HEK293 (cell line): ENCODE results near the gene SREBF1.
A peak's percentile ranks its signal among the peaks of the same experiment; 100 is the strongest.

Experiments
- GFI1B ChIP-seq: fragments of 450-650 bp; formaldehyde crosslinking; IDR thresholded peaks from 2 replicates; pipeline ENCODE4 v1.5.1; 2016; ENCODE audit warnings: missing biosample characterization, missing genetic modification characterization
- KLF8 ChIP-seq: fragments of 450-650 bp; formaldehyde crosslinking; IDR thresholded peaks from 2 replicates; pipeline ENCODE4 v1.5.1; 2016; ENCODE audit warnings: missing biosample characterization, missing genetic modification characterization
- MEIS1 ChIP-seq: sonication (generic); formaldehyde crosslinking; IDR thresholded peaks from 2 replicates; pipeline ENCODE4 v1.8.1; 2022; ENCODE audit warnings: missing genetic modification reagents, mild to moderate bottlenecking, borderline replicate concordance
- MZF1 ChIP-seq: fragments of 450-650 bp; formaldehyde crosslinking; IDR thresholded peaks from 2 replicates; pipeline ENCODE4 v1.5.1; 2017; ENCODE audit warnings: missing biosample characterization, missing genetic modification characterization, borderline replicate concordance
- REPIN1 ChIP-seq: fragments of 450-650 bp; formaldehyde crosslinking; IDR thresholded peaks from 2 replicates; pipeline ENCODE4 v1.5.1; 2017; ENCODE audit warnings: missing biosample characterization, missing genetic modification characterization, low read depth
- SALL2 ChIP-seq: fragments of 450-650 bp; formaldehyde crosslinking; IDR thresholded peaks from 2 replicates; pipeline ENCODE4 v1.5.0; 2017; ENCODE audit warnings: missing biosample characterization, mild to moderate bottlenecking, missing genetic modification characterization, borderline replicate concordance
- SCRT1 ChIP-seq: fragments of 450-650 bp; formaldehyde crosslinking; IDR thresholded peaks from 2 replicates; pipeline ENCODE4 v1.5.1; 2016; ENCODE audit warnings: missing biosample characterization, missing genetic modification characterization, borderline replicate concordance
- SP2 ChIP-seq: fragments of 450-650 bp; formaldehyde crosslinking; IDR thresholded peaks from 2 replicates; pipeline ENCODE4 v1.5.1; 2016; ENCODE audit warnings: missing biosample characterization, missing genetic modification characterization
- ZBTB1 ChIP-seq: fragments of 450-650 bp; formaldehyde crosslinking; IDR thresholded peaks from 2 replicates; pipeline ENCODE4 v1.5.1; 2016; ENCODE audit warnings: missing biosample characterization, missing genetic modification characterization
- ZBTB20 ChIP-seq: fragments of 450-650 bp; formaldehyde crosslinking; IDR thresholded peaks from 2 replicates; pipeline ENCODE4 v1.5.1; 2016; ENCODE audit warnings: missing biosample characterization, missing genetic modification characterization
- ZNF138 ChIP-seq: fragments of 450-650 bp; formaldehyde crosslinking; IDR thresholded peaks from 2 replicates; pipeline ENCODE4 v1.5.1; 2016; ENCODE audit warnings: missing biosample characterization, missing genetic modification characterization, borderline replicate concordance
- ZNF2 ChIP-seq: fragments of 450-650 bp; formaldehyde crosslinking; IDR thresholded peaks from 2 replicates; pipeline ENCODE4 v1.5.1; 2016; ENCODE audit warnings: missing biosample characterization, missing genetic modification characterization
- ZNF202 ChIP-seq: fragments of 450-650 bp; formaldehyde crosslinking; IDR thresholded peaks from 2 replicates; pipeline ENCODE4 v1.5.1; 2016; ENCODE audit warnings: missing biosample characterization, missing genetic modification characterization, borderline replicate concordance
- ZNF221 ChIP-seq: fragments of 450-650 bp; formaldehyde crosslinking; IDR thresholded peaks from 2 replicates; pipeline ENCODE4 v1.5.1; 2017; ENCODE audit warnings: missing biosample characterization, missing genetic modification characterization, borderline replicate concordance
- ZNF350 ChIP-seq: fragments of 450-650 bp; formaldehyde crosslinking; IDR thresholded peaks from 2 replicates; pipeline ENCODE4 v1.5.0; 2017; ENCODE audit warnings: missing biosample characterization, mild to moderate bottlenecking, missing genetic modification characterization
- ZNF416 ChIP-seq: fragments of 450-650 bp; formaldehyde crosslinking; IDR thresholded peaks from 2 replicates; pipeline ENCODE4 v1.5.1; 2016; ENCODE audit warnings: missing biosample characterization, missing genetic modification characterization
- ZNF423 ChIP-seq: fragments of 450-650 bp; formaldehyde crosslinking; IDR thresholded peaks from 2 replicates; pipeline ENCODE4 v1.5.1; 2016; ENCODE audit warnings: missing biosample characterization, missing genetic modification characterization
- ZNF529 ChIP-seq: fragments of 450-650 bp; formaldehyde crosslinking; IDR thresholded peaks from 2 replicates; pipeline ENCODE4 v1.5.1; 2017; ENCODE audit warnings: missing genetic modification characterization, missing biosample characterization; ENCODE audit not compliant: insufficient replicate concordance
- ZNF549 ChIP-seq: fragments of 450-650 bp; IDR thresholded peaks from 2 replicates; pipeline ENCODE4 v1.5.1; 2018; ENCODE audit warnings: missing biosample characterization, missing genetic modification characterization, mild to moderate bottlenecking, inconsistent platforms, moderate library complexity
- ZNF792 ChIP-seq: fragments of 450-650 bp; formaldehyde crosslinking; IDR thresholded peaks from 2 replicates; pipeline ENCODE4 v1.5.1; 2016; ENCODE audit warnings: missing biosample characterization, missing genetic modification characterization
- TF ChIP-seq, protein P1 (sequence below): fragments of 450-650 bp; formaldehyde crosslinking; IDR thresholded peaks from 2 replicates; pipeline ENCODE4 v1.5.1; 2016; ENCODE audit warnings: missing biosample characterization, missing genetic modification characterization
- TF ChIP-seq, protein P2 (sequence below): fragments of 450-650 bp; formaldehyde crosslinking; IDR thresholded peaks from 2 replicates; pipeline ENCODE4 v1.5.1; 2016; ENCODE audit warnings: missing biosample characterization, missing genetic modification characterization
- TF ChIP-seq, protein P3 (sequence below): fragments of 450-650 bp; formaldehyde crosslinking; IDR thresholded peaks from 2 replicates; pipeline ENCODE4 v1.5.1; 2016; ENCODE audit warnings: missing biosample characterization, missing genetic modification characterization
- TF ChIP-seq, protein P4 (sequence below): fragments of 450-650 bp; formaldehyde crosslinking; IDR thresholded peaks from 2 replicates; pipeline ENCODE4 v1.5.1; 2016; ENCODE audit warnings: missing biosample characterization, missing genetic modification characterization
- TF ChIP-seq, protein P5 (sequence below): fragments of 450-650 bp; formaldehyde crosslinking; IDR thresholded peaks from 2 replicates; pipeline ENCODE4 v1.5.1; 2016; ENCODE audit warnings: missing biosample characterization, missing genetic modification characterization, low read depth
- TF ChIP-seq, protein P6 (sequence below): fragments of 450-650 bp; formaldehyde crosslinking; IDR thresholded peaks from 2 replicates; pipeline ENCODE4 v1.5.1; 2016; ENCODE audit warnings: missing biosample characterization, missing genetic modification characterization

The SREBF1 gene

DNA sequence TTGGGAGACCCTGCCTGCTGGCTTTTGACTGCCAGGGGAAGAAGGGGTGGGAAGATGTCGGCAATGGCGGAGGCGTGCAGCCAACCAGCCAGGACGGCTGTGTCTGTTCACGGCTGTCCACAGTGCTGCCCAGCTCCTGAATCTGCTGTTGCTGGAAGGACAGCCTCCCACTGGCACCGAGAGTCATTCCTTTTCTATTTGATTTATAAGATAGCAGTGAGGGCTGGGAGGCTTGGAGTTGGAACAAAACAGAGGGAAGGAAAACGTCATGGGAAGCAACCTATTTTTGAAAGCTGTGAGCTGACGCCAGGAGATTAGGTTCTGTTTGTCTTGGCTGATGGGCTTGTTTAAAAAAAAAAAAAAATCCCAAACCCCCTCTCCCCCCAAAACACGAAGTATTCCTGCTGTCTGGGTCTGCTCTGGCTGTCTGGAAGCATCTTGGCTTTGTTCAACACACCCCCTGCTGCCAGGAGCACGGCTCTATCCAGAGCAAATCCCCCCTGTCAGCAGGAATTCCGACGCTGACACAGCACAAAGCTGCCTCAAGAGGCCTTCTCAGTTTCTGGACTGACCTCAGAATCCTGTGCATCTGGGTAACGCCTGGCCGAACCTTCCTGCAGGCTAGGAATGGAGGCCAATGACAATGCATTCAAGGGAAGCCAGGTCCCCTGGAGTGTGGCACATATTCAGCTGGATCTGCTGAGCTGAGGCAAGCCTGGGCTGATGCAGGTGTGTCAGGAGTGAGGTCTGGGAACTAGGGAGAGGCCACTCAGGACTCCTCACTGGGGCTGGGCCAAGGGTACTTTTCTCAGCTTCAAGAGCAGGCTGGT, 41.0 kb upstream of the SREBF1 start (continued):
- no peak for TF ChIP-seq ZNF138 (tag by site-specific recombination)
- TF ChIP-seq, protein P1, sequence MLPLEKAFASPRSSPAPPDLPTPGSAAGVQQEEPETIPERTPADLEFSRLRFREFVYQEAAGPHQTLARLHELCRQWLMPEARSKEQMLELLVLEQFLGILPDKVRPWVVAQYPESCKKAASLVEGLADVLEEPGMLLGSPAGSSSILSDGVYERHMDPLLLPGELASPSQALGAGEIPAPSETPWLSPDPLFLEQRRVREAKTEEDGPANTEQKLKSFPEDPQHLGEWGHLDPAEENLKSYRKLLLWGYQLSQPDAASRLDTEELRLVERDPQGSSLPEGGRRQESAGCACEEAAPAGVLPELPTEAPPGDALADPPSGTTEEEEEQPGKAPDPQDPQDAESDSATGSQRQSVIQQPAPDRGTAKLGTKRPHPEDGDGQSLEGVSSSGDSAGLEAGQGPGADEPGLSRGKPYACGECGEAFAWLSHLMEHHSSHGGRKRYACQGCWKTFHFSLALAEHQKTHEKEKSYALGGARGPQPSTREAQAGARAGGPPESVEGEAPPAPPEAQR (tag by site-specific recombination), result no peak
- TF ChIP-seq, protein P2, sequence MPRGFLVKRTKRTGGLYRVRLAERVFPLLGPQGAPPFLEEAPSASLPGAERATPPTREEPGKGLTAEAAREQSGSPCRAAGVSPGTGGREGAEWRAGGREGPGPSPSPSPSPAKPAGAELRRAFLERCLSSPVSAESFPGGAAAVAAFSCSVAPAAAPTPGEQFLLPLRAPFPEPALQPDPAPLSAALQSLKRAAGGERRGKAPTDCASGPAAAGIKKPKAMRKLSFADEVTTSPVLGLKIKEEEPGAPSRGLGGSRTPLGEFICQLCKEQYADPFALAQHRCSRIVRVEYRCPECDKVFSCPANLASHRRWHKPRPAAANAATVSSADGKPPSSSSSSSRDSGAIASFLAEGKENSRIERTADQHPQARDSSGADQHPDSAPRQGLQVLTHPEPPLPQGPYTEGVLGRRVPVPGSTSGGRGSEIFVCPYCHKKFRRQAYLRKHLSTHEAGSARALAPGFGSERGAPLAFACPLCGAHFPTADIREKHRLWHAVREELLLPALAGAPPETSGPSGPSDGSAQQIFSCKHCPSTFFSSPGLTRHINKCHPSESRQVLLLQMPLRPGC (tag by site-specific recombination), result peak; percentile 46
- no peak for TF ChIP-seq ZNF423 (tag by site-specific recombination)
- no peak for TF ChIP-seq SCRT1
- no peak for TF ChIP-seq ZNF529 (tag by site-specific recombination)
- no peak for TF ChIP-seq ZBTB20
- TF ChIP-seq REPIN1, result no peak
- peak; percentile 90 for TF ChIP-seq ZNF2 (tag by site-specific recombination)
- TF ChIP-seq SP2 (tag by site-specific recombination), result no peak
- no peak for TF ChIP-seq ZNF221 (tag by site-specific recombination)
- TF ChIP-seq, protein P3, sequence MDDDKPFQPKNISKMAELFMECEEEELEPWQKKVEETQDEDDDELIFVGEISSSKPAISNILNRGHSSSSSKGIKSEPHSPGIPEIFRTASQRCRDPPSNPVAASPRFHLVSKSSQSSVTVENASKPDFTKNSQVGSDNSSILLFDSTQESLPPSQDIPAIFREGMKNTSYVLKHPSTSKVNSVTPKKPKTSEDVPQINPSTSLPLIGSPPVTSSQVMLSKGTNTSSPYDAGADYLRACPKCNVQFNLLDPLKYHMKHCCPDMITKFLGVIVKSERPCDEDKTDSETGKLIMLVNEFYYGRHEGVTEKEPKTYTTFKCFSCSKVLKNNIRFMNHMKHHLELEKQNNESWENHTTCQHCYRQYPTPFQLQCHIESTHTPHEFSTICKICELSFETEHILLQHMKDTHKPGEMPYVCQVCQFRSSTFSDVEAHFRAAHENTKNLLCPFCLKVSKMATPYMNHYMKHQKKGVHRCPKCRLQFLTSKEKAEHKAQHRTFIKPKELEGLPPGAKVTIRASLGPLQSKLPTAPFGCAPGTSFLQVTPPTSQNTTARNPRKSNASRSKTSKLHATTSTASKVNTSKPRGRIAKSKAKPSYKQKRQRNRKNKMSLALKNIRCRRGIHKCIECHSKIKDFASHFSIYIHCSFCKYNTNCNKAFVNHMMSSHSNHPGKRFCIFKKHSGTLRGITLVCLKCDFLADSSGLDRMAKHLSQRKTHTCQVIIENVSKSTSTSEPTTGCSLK (tag by site-specific recombination), result no peak
- TF ChIP-seq SALL2, result no peak
- TF ChIP-seq MEIS1 (CRISPR knock-in tag), result no peak
- peak; percentile 61; the same call in 1 of the 2 replicates for TF ChIP-seq MZF1 (tag by site-specific recombination)
- TF ChIP-seq, protein P4, sequence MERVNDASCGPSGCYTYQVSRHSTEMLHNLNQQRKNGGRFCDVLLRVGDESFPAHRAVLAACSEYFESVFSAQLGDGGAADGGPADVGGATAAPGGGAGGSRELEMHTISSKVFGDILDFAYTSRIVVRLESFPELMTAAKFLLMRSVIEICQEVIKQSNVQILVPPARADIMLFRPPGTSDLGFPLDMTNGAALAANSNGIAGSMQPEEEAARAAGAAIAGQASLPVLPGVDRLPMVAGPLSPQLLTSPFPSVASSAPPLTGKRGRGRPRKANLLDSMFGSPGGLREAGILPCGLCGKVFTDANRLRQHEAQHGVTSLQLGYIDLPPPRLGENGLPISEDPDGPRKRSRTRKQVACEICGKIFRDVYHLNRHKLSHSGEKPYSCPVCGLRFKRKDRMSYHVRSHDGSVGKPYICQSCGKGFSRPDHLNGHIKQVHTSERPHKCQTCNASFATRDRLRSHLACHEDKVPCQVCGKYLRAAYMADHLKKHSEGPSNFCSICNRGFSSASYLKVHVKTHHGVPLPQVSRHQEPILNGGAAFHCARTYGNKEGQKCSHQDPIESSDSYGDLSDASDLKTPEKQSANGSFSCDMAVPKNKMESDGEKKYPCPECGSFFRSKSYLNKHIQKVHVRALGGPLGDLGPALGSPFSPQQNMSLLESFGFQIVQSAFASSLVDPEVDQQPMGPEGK (tag by site-specific recombination), result peak; percentile 66; the same call in 1 of the 2 replicates
- TF ChIP-seq, protein P5, sequence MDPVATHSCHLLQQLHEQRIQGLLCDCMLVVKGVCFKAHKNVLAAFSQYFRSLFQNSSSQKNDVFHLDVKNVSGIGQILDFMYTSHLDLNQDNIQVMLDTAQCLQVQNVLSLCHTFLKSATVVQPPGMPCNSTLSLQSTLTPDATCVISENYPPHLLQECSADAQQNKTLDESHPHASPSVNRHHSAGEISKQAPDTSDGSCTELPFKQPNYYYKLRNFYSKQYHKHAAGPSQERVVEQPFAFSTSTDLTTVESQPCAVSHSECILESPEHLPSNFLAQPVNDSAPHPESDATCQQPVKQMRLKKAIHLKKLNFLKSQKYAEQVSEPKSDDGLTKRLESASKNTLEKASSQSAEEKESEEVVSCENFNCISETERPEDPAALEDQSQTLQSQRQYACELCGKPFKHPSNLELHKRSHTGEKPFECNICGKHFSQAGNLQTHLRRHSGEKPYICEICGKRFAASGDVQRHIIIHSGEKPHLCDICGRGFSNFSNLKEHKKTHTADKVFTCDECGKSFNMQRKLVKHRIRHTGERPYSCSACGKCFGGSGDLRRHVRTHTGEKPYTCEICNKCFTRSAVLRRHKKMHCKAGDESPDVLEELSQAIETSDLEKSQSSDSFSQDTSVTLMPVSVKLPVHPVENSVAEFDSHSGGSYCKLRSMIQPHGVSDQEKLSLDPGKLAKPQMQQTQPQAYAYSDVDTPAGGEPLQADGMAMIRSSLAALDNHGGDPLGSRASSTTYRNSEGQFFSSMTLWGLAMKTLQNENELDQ (tag by site-specific recombination), result no peak
- no peak for TF ChIP-seq ZNF350 (tag by site-specific recombination)
- TF ChIP-seq ZNF549 (tag by site-specific recombination), result peak; percentile 95
- no peak for TF ChIP-seq ZNF416 (tag by site-specific recombination)
- TF ChIP-seq, protein P6, sequence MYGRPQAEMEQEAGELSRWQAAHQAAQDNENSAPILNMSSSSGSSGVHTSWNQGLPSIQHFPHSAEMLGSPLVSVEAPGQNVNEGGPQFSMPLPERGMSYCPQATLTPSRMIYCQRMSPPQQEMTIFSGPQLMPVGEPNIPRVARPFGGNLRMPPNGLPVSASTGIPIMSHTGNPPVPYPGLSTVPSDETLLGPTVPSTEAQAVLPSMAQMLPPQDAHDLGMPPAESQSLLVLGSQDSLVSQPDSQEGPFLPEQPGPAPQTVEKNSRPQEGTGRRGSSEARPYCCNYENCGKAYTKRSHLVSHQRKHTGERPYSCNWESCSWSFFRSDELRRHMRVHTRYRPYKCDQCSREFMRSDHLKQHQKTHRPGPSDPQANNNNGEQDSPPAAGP, result peak; percentile 79
- no peak for TF ChIP-seq ZBTB1
- no peak for TF ChIP-seq KLF8 (tag by site-specific recombination)
- TF ChIP-seq GFI1B, result no peak
- no peak for TF ChIP-seq ZNF792 (tag by site-specific recombination)
- TF ChIP-seq ZNF202 (tag by site-specific recombination), result no peak
